Effector memory CD8-positive, alpha-beta T cell (primary cell): ENCODE results near the gene SFMBT2.

Experiments
- ATAC-seq: fragments of 150-1000 bp; cut with Tn5 transposase; replicated peaks from 2 replicates; pipeline ENCODE4 v1.10.0; 2021; ENCODE audit warnings: mild to moderate bottlenecking, moderate library complexity
- DNase-seq, 3 experiments: peaks; one replicate each; pipeline ENCODE4 v3.0.0; 2021
- H3K27ac Mint-ChIP-seq, 2 donors: one replicate each; pipeline ENCODE4 v1.8.0; 2022; ENCODE audit warnings: mild to moderate bottlenecking in 2 of 2, mixed read lengths in 2 of 2, moderate library complexity in 2 of 2
- H3K27me3 Mint-ChIP-seq, 2 donors: one replicate each; pipeline ENCODE4 v1.8.0; 2022; ENCODE audit warnings: mixed read lengths in 2 of 2
- H3K36me3 Mint-ChIP-seq: one replicate; pipeline ENCODE4 v1.8.0; 2022; ENCODE audit warnings: mild to moderate bottlenecking, moderate library complexity, mixed read lengths; ENCODE audit not compliant: insufficient read depth
- H3K4me1 Mint-ChIP-seq, 2 donors: one replicate each; pipeline ENCODE4 v1.8.0; 2022; ENCODE audit warnings: low read depth in 2 of 2, mixed read lengths in 2 of 2
- H3K4me3 Mint-ChIP-seq, 2 donors: one replicate each; pipeline ENCODE4 v1.8.0; 2022; ENCODE audit warnings: mild to moderate bottlenecking in 2 of 2, mixed read lengths in 2 of 2, moderate library complexity in 2 of 2
- H3K9me3 Mint-ChIP-seq, 2 donors: one replicate each; pipeline ENCODE4 v1.8.0; 2022; ENCODE audit warnings: mixed read lengths in 2 of 2
- total RNA-seq, 9 experiments: gene quantifications; one replicate each; lab custom pipeline; 2026; lab: John Stamatoyannopoulos, UW

SFMBT2 gene
- total RNA-seq: 16.0 to 197 (median 69.9) reads per million in 9 experiments

DNA sequence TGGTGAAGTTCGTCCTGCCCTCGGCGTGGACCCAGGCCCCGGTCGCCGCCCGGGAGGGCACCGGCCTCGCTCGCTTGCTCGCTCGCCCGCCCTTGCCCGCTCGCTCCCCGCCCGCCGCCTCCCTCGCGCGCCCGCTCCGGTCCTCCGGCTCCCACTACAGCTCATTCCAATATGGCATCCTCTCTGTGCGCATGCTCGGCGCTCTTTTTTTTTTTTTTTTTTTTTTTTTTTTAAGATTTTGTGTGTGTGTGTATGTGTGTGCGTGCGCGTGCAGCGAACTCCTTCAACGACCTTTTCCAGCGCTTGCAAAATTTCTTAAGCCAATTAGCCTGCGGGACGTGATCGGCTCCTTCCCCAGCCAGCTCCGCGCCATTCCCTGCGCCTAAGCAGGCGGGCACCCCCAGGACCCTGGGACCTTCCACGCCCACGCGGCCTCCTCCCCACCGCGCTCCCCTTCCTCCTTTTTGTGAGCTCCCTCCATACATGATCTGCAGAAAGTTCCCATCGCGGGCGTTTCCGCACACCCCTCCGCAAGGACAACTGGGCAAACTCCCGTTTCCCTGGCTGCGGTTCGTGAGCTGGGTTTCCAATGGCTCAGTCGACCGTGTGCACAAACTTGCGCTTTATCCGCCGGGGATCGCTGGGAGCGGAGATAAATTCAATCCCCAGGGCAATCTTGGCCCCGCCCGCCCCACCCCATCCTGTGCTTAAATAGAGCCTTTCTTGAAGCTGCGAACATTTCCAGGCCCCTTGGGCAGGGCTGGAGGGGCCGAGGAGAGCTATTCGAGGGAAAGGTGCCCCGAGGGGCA lies at the start of gene SFMBT2:
SFMBT2 (minus strand) TSS at position 173 of the 809 bp plus-strand sequence. CDS start 29,136 bp downstream, outside the sequence.
- Mint-ChIP-seq H3K4me1 (peaks cover 27 to 30% of the 10 kb centered on the region in 2 donors), H3K9me3 (no peaks in the 10 kb centered on the region), H3K27me3 (no peaks in the 10 kb centered on the region), H3K36me3 (peaks cover 26% of the 10 kb centered on the region), H3K4me3 (peak within 1 kb of the TSS; percentile 98), H3K27ac (peak within 1 kb of the TSS; percentile 95 to 96)
- peak; percentile 62 for ATAC-seq
- DNase-seq: peak; percentile 53 to 57 (median 56)

- ATAC-seq (no peak), DNase-seq (no peak)
- Mint-ChIP-seq H3K9me3 (no peaks in the 10 kb centered on the region), H3K27ac (no peak overlapping the region), H3K36me3 (no peaks in the 10 kb centered on the region), H3K27me3 (no peaks in the 10 kb centered on the region), H3K4me3 (no peak overlapping the region), H3K4me1 (no peaks in the 10 kb centered on the region)
Observed at GRCh38 chr10:7460006-7460405, 49.2 kb upstream of the SFMBT2 start.

GRCh38 chr10:7458556-7458955 lies 47.7 kb upstream of the SFMBT2 start:
- no peaks in the 10 kb centered on the region for H3K27me3 Mint-ChIP-seq
- H3K27ac Mint-ChIP-seq: no peak overlapping the region
- no peaks in the 10 kb centered on the region for H3K4me1 Mint-ChIP-seq
- no peaks in the 10 kb centered on the region for H3K9me3 Mint-ChIP-seq
- H3K36me3 Mint-ChIP-seq: no peaks in the 10 kb centered on the region
- H3K4me3 Mint-ChIP-seq: no peak overlapping the region
- DNase-seq (no peak), ATAC-seq (no peak)

GRCh38 chr10:7457478-7458316 lies 46.9 kb upstream of the SFMBT2 start:
- Mint-ChIP-seq H3K4me1 (no peaks in the 10 kb centered on the region), H3K27ac (no peak overlapping the region), H3K4me3 (no peak overlapping the region), H3K36me3 (no peaks in the 10 kb centered on the region), H3K27me3 (no peaks in the 10 kb centered on the region), H3K9me3 (no peaks in the 10 kb centered on the region)
- ATAC-seq (no peak), DNase-seq (no peak)

- Mint-ChIP-seq H3K4me3 (no peak overlapping the region), H3K27ac (no peak overlapping the region), H3K4me1 (peaks cover 4 to 8% of the 10 kb centered on the region in 2 donors), H3K9me3 (peaks cover 0 to 3% of the 10 kb centered on the region in 2 donors), H3K27me3 (peaks cover 0 to 8% of the 10 kb centered on the region in 2 donors), H3K36me3 (no peaks in the 10 kb centered on the region)
- DNase-seq: no peak
- ATAC-seq: no peak
Observed at GRCh38 chr10:7449063-7449695, 38.3 kb upstream of the SFMBT2 start.

GRCh38 chr10:7445474-7446185 lies 34.8 kb upstream of the SFMBT2 start:
- Mint-ChIP-seq H3K9me3 (peaks cover 0 to 3% of the 10 kb centered on the region in 2 donors), H3K4me3 (peak overlapping the region in 1 of 2 donors; percentile 24), H3K36me3 (no peaks in the 10 kb centered on the region), H3K27ac (no peak overlapping the region), H3K4me1 (peaks cover 4 to 8% of the 10 kb centered on the region in 2 donors), H3K27me3 (peaks cover 0 to 15% of the 10 kb centered on the region in 2 donors)
- DNase-seq (no peak), ATAC-seq (no peak)

DNA sequence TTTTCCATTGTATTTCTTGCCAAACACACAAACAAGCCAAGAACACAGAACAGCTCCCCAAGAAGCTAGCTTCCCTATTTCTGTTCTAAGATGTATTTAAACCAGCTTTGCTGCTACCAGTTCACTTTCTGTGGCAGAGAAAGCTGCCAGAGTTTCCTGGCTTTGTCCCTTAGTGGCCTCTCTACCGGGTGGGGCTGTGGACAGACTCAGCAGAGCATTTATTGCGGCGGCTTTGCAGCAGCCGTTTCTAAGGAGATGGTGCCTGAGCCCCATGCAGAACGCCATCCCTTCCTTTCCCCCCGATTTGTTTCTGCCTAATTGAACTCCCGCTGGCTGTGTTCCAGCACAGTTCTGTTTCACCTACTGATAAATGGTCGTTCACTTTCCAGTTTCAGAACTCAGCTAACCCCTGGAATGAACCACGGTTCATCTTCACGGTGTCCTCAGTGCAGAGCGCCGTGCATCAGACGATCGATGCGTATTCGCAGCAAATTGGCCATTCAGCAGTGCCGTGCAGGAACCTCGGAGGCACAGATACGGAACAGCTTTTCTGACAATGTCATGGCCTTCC lies 33.8 kb upstream of the SFMBT2 start:
- H3K9me3 Mint-ChIP-seq: peaks cover 0 to 3% of the 10 kb centered on the region in 2 donors
- no peak for ATAC-seq
- no peak for DNase-seq
- no peak overlapping the region for H3K4me3 Mint-ChIP-seq
- no peak overlapping the region for H3K27ac Mint-ChIP-seq
- peaks cover 0 to 19% of the 10 kb centered on the region in 2 donors for H3K27me3 Mint-ChIP-seq
- peaks cover 4 to 8% of the 10 kb centered on the region in 2 donors for H3K4me1 Mint-ChIP-seq
- H3K36me3 Mint-ChIP-seq: no peaks in the 10 kb centered on the region

DNA sequence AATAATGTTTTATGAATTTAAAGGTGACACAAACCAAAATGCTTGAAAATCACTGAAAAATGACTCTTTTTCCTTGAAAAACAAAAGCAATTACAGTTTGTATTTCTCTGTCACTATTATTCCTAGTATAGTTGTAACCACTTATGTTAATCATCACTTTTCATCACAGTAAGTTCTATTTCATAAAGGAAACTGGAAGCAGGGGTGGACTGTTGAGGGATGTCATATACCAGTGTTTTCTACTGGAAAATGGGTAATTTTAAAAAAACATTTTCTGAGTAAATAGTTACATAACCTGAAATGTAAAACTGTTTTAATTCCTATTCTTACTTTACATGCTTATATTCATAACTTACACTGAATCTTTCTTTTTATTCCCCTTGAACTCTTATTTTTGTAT lies 32.2 kb upstream of the SFMBT2 start:
- no peak overlapping the region for H3K27ac Mint-ChIP-seq
- no peak overlapping the region for H3K4me3 Mint-ChIP-seq
- no peaks in the 10 kb centered on the region for H3K9me3 Mint-ChIP-seq
- H3K4me1 Mint-ChIP-seq: peaks cover 4 to 12% of the 10 kb centered on the region in 2 donors
- H3K27me3 Mint-ChIP-seq: peaks cover 0 to 25% of the 10 kb centered on the region in 2 donors
- H3K36me3 Mint-ChIP-seq: no peaks in the 10 kb centered on the region
- DNase-seq (no peak), ATAC-seq (no peak)

- no peaks in the 10 kb centered on the region for H3K36me3 Mint-ChIP-seq
- H3K27ac Mint-ChIP-seq: no peak overlapping the region
- H3K27me3 Mint-ChIP-seq: peaks cover 0 to 25% of the 10 kb centered on the region in 2 donors
- ATAC-seq (no peak), DNase-seq (no peak)
- no peaks in the 10 kb centered on the region for H3K9me3 Mint-ChIP-seq
- no peak overlapping the region for H3K4me3 Mint-ChIP-seq
- H3K4me1 Mint-ChIP-seq: peaks cover 7 to 16% of the 10 kb centered on the region in 2 donors
Observed at GRCh38 chr10:7441403-7442147, 30.7 kb upstream of the SFMBT2 start.

DNA sequence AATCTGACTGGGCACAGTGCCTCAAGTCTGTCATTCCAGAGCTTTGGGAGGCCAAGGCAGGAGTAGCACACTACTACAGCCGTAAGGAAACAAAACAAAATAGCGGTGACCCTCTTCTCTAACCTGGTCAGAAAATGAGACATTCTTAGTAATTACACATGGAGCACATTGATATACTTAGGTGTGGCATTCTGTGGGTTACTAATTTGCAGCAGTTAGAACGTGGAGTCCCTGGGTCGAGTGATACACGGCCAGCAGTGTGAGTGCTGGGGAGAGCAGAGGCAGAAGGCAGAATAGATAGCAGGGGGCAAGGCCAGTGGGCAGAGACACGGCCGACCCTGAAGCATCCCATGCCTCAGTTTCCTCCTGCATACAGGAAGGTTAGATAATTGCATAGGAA lies 28.9 kb upstream of the SFMBT2 start:
- no peak overlapping the region for H3K4me3 Mint-ChIP-seq
- peaks cover 0 to 20% of the 10 kb centered on the region in 2 donors for H3K27me3 Mint-ChIP-seq
- DNase-seq: no peak
- no peaks in the 10 kb centered on the region for H3K36me3 Mint-ChIP-seq
- ATAC-seq: no peak
- peak overlapping the region in 1 of 2 donors; percentile 11 for H3K27ac Mint-ChIP-seq
- no peaks in the 10 kb centered on the region for H3K9me3 Mint-ChIP-seq
- H3K4me1 Mint-ChIP-seq: peaks cover 6 to 14% of the 10 kb centered on the region in 2 donors

- no peak for ATAC-seq
- H3K4me1 Mint-ChIP-seq: peaks cover 6 to 14% of the 10 kb centered on the region in 2 donors
Observed at GRCh38 chr10:7438196-7438986, 27.6 kb upstream of the SFMBT2 start.

More at GRCh38 chr10:7438196-7438986, 27.6 kb upstream of the SFMBT2 start:
- no peak overlapping the region for H3K4me3 Mint-ChIP-seq
- no peak for DNase-seq
- no peaks in the 10 kb centered on the region for H3K36me3 Mint-ChIP-seq
- no peaks in the 10 kb centered on the region for H3K9me3 Mint-ChIP-seq
- no peak overlapping the region for H3K27ac Mint-ChIP-seq
- peaks cover under 1 to 17% of the 10 kb centered on the region in 2 donors for H3K27me3 Mint-ChIP-seq
